Heart right ventricle (tissue), 16 donors: Measurements from ENCODE around the gene TNFSF18. TPM values are rescaled to one million over a fixed set of nuclear protein-coding genes. Genes with fewer than 3 reads are reported as not detected.

Source experiments
- ATAC-seq, 8 donors: fragments of 200-7000 bp; cut with Tn5 transposase; one replicate each; pipeline ENCODE4 v1.9.1; 2020; ENCODE audit warnings: mild to moderate bottlenecking in 8 of 8, moderate library complexity in 8 of 8, moderate number of reproducible peaks in 1 of 8
- DNase-seq, 2 donors: peaks; one replicate each; pipeline ENCODE4 v3.0.0-alpha.2; 2020
- H3K27ac ChIP-seq, 10 donors: fragments of 200-600 bp; sonication (generic) in 2 of 10; one replicate each; pipeline versions ENCODE4 v1.5.0 to v1.8.0; 2020 to 2022; ENCODE audit warnings: mild to moderate bottlenecking in 3 of 10
- H3K27me3 ChIP-seq, 7 donors: fragments of 200-600 bp; one replicate each; pipeline ENCODE4 v1.8.0; 2021 to 2022; ENCODE audit warnings: mild to moderate bottlenecking in 2 of 7
- H3K36me3 ChIP-seq, 9 donors: fragments of 200-600 bp; sonication (generic) in 1 of 9; one replicate each; pipeline versions ENCODE4 v1.5.0 to v1.8.0; 2020 to 2022; ENCODE audit warnings: mild to moderate bottlenecking in 2 of 9
- H3K4me1 ChIP-seq, 9 donors: fragments of 200-600 bp; sonication (generic) in 1 of 9; one replicate each; pipeline versions ENCODE4 v1.5.0 to v1.8.0; 2020 to 2022; ENCODE audit warnings: mild to moderate bottlenecking in 4 of 9
- H3K4me3 ChIP-seq, 10 donors: fragments of 200-600 bp; sonication (generic) in 2 of 10; one replicate each; pipeline versions ENCODE4 v1.5.0 to v1.8.0; 2020 to 2022; ENCODE audit warnings: mild to moderate bottlenecking in 7 of 10, moderate library complexity in 2 of 10
- H3K9me3 ChIP-seq, 11 donors: fragments of 200-600 bp in 10 of 11; sonication (generic) in 2 of 11; one replicate each; pipeline versions ENCODE4 v1.5.0 to v1.8.0; 2013 to 2022; ENCODE audit warnings: mild to moderate bottlenecking in 2 of 11, control low read depth in 1 of 11, moderate library complexity in 1 of 11
- CTCF ChIP-seq, 9 donors: fragments of 200-600 bp; sonication (generic) in 2 of 9; IDR thresholded peaks; one replicate each; pipeline versions ENCODE4 v1.5.0 to v1.8.0; 2021 to 2022; ENCODE audit warnings: antibody characterized with exemption in 9 of 9, mild to moderate bottlenecking in 5 of 9, moderate library complexity in 1 of 9
- WGBS, 2 donors: extraction: QIAGEN DNeasy Blood & Tissue Kit; methylation state at CpG; one replicate each; pipeline ENCODE4 v1.1.7; 2013; ENCODE audit warnings: inconsistent platforms in 1 of 2; 5-methylcytosine and 5-hydroxymethylcytosine counted together
- intact Hi-C, 10 donors: fragments of 100-400 bp; cut with DNase I; formaldehyde crosslinking; loops; one replicate each; pipeline versions ENCODE4 v1.11.1 to v1.14.2; 2022
- polyA plus RNA-seq, 2 donors: library from polyadenylated mRNA; stranded (reverse); fragments of 200-250 nt; gene quantifications; one replicate each; pipeline ENCODE4 v1.2.3, GENCODE V29; 2013
- total RNA-seq, 10 donors: library from RNA; stranded (reverse); fragmentation: NEBNext Ultra II Directional in 3 of 10; extraction: Animal tissue kit (Norgen Biotek cat#: 25700) in 3 of 10; gene quantifications; one replicate each; pipeline versions ENCODE4 v1.2.1 to v1.2.4, GENCODE V29; 2021 to 2023
- donor health status: Arrhythmogenic right ventricular cardiomyopathy.
- donor health status: ischemic (EF 13 %, LVEDD 7.1; RV severe dilation, severe dysfunction).
- donor health status: healthy with polysubstance abuse.
- donor health status: DM: no; HTN: yes; CAD: no.
- donor health status: DM: no; HTN: no; CAD: no.
- donor health status: ischemic (EF 25% LVEDD 6.9; RV normal size, moderate dysfunction).
- donor health status: ischemic (EF 25% LVEDD 5.7; RV mildly dilated, moderate dysfunction).
- donor health status: healthy.
- donor health status: DM: yes; HTN: yes; CAD: no.
- donor health status: Ischemic cardiomyopathy.
- donor health status: ischemic (EF 35%, LVEDD 5.7; RV mildly dilated, moderate dysfunction).
- donor health status: nonischemic (EF 11% LVEDD 7.7; RV severe dilation, severe dysfunction).
- donor health status: DM: yes; HTN: yes; CAD: no.
- donor health status: PGD.
- donor health status: ischemic (EF 29% LVEDD 5.4; RV normal size, mild dysfunction).
- donor health status: nonischemic (EF 23%, LVEDD 6.1; RV moderate dilation, normal function).

TNFSF18 gene
- total and polyA plus RNA-seq, 12 donors, result 0.04 to 1.4 (median 0.16) TPM; not detected in 7

DNA sequence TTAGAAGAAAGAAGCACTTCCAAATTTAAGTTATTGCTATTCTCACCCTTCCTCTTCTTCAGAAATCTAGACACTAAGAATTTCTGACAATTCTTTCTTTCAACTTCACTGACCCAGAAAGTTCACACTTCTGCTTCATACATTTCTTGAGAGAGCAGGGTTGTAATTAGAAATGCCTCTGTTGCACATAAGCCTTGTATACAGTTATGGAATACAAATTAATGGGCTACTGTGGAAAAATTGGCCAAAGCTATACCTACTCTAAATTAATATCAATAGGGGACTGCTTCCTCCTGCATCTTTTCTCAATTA lies 1.5 kb downstream of the TNFSF18 start:
- no peak for TF ChIP-seq CTCF (IDR thresholded peaks at IDR 0.05)
- no peaks in the 10 kb centered on the region for H3K36me3 ChIP-seq
- DNase-seq (no peak), ATAC-seq (no peak)
- H3K4me1 ChIP-seq, result peaks cover 0 to 45% (median 26%) of the 10 kb centered on the region in 9 donors
- H3K9me3 ChIP-seq, result no peaks in the 10 kb centered on the region
- intact Hi-C loops, result no loop called here
- no peak overlapping the region for H3K4me3 ChIP-seq
- H3K27ac ChIP-seq, result no peak overlapping the region
- H3K27me3 ChIP-seq, result no peaks in the 10 kb centered on the region

- peaks cover 0 to 45% (median 26%) of the 10 kb centered on the region in 9 donors for H3K4me1 ChIP-seq
- H3K27ac ChIP-seq, result no peak overlapping the region
- WGBS, 2 donors, result 79 to 80% methylated on average over 1 of the region's 1 CpG
- no peaks in the 10 kb centered on the region for H3K36me3 ChIP-seq
- TF ChIP-seq CTCF (IDR thresholded peaks at IDR 0.05), result no peak
- H3K27me3 ChIP-seq, result no peaks in the 10 kb centered on the region
- intact Hi-C loops, result no loop called here
- ATAC-seq (no peak), DNase-seq (no peak)
- H3K4me3 ChIP-seq, result no peak overlapping the region
- no peaks in the 10 kb centered on the region for H3K9me3 ChIP-seq
Observed at GRCh38 chr1:173048621-173049321, 2.0 kb downstream of the TNFSF18 start.

GRCh38 chr1:173044656-173045055 lies 6.1 kb downstream of the TNFSF18 start:
- TF ChIP-seq CTCF (IDR thresholded peaks at IDR 0.05), result no peak
- Histone ChIP-seq H3K27me3 (no peaks in the 10 kb centered on the region), H3K27ac (no peak overlapping the region), H3K36me3 (no peaks in the 10 kb centered on the region), H3K4me1 (peaks cover 0 to 23% (median 0%) of the 10 kb centered on the region in 9 donors), H3K9me3 (no peaks in the 10 kb centered on the region), H3K4me3 (no peak overlapping the region)
- WGBS, 2 donors, result 92% methylated on average over 1 of the region's 1 CpG
- ATAC-seq, result no peak
- intact Hi-C loops, result no loop called here
- no peak for DNase-seq

GRCh38 chr1:173043253-173043652 lies 7.5 kb downstream of the TNFSF18 start:
- no peak overlapping the region for H3K4me3 ChIP-seq
- H3K36me3 ChIP-seq, result no peaks in the 10 kb centered on the region
- H3K4me1 ChIP-seq, result peaks cover 0 to 15% (median 0%) of the 10 kb centered on the region in 9 donors
- no peak for ATAC-seq
- intact Hi-C loops, result no loop called here
- TF ChIP-seq CTCF (IDR thresholded peaks at IDR 0.05), result no peak
- no peaks in the 10 kb centered on the region for H3K9me3 ChIP-seq
- DNase-seq, result no peak
- H3K27ac ChIP-seq, result no peak overlapping the region
- no peaks in the 10 kb centered on the region for H3K27me3 ChIP-seq
